Putamen (tissue), 1 donor: ENCODE measurements around the gene FAM228B.
"Not testable (repeated sequence)": the region's sequence is repeated elsewhere in the genome, so short reads cannot be mapped to it uniquely, and the experiment has no call there.

ENCODE experiments used
- DNase-seq: peaks from one replicate; pipeline ENCODE4 v3.0.0-alpha.2; 2016; ENCODE audit warnings: low spot score

The FAM228B gene

GRCh38 chr2:24102677-24103076, 20.6 kb upstream of the FAM228B start:
- no peak for DNase-seq

- DNase-seq, result no peak
These were observed 19.1 kb upstream of the FAM228B start for GRCh38 chr2:24104110-24104650.

GRCh38 chr2:24104906-24105305, 18.4 kb upstream of the FAM228B start:
- no peak for DNase-seq

- DNase-seq, result no peak
These were observed 17.5 kb upstream of the FAM228B start for GRCh38 chr2:24105816-24106215.

GRCh38 chr2:24106786-24107185, 16.5 kb upstream of the FAM228B start:
- no peak for DNase-seq

- no peak for DNase-seq
These were observed 15.9 kb upstream of the FAM228B start for GRCh38 chr2:24107336-24107735.

- not testable (repeated sequence) for DNase-seq
These were observed 13.8 kb upstream of the FAM228B start for GRCh38 chr2:24109431-24109830.

- DNase-seq, result no peak
These were observed 12.5 kb upstream of the FAM228B start for GRCh38 chr2:24110660-24111303.

GRCh38 chr2:24111407-24111901, 11.8 kb upstream of the FAM228B start:
- DNase-seq, result no peak

GRCh38 chr2:24115057-24115456, 8.2 kb upstream of the FAM228B start:
- no peak for DNase-seq

GRCh38 chr2:24117902-24118301, 5.4 kb upstream of the FAM228B start:
- DNase-seq, result no peak

GRCh38 chr2:24121066-24121465, 2.2 kb upstream of the FAM228B start:
- DNase-seq, result no peak

- no peak for DNase-seq
These were observed 1.8 kb upstream of the FAM228B start for GRCh38 chr2:24121469-24121868.

GRCh38 chr2:24122366-24123194, 689 bp upstream of the FAM228B start:
- no peak for DNase-seq

GRCh38 chr2:24123922-24124580, 782 bp downstream of the FAM228B start:
- no peak for DNase-seq

- DNase-seq, result no peak
These were observed 2.7 kb downstream of the FAM228B start for GRCh38 chr2:24125956-24126355.

GRCh38 chr2:24132543-24132942, 9.3 kb downstream of the FAM228B start:
- DNase-seq, result no peak

- DNase-seq, result not testable (repeated sequence)
These were observed 17.0 kb downstream of the FAM228B start for GRCh38 chr2:24140305-24140704.

- no peak for DNase-seq
These were observed 24.1 kb downstream of the FAM228B start for GRCh38 chr2:24147364-24147763.

- DNase-seq, result no peak
These were observed 29.3 kb downstream of the FAM228B start for GRCh38 chr2:24152413-24153197.

- no peak for DNase-seq
These were observed 30.2 kb downstream of the FAM228B start for GRCh38 chr2:24153478-24153877.

GRCh38 chr2:24158131-24158530, 34.9 kb downstream of the FAM228B start:
- no peak for DNase-seq
